ENCODE results near the gene ARGLU1.
"Not testable (repeated sequence)": the region's sequence is repeated elsewhere in the genome, so short reads cannot be mapped to it uniquely, and the experiment has no call there.

The ARGLU1 gene

GRCh38 chr13:106610486-106610885, 42.5 kb upstream of the ARGLU1 start:
- H3K9me3 ChIP-seq, result no peaks in the 10 kb centered on the region
- H3K27ac ChIP-seq, result no peak overlapping the region
- peaks cover 0 to 6% of the 10 kb centered on the region in 2 experiments for H3K4me1 ChIP-seq (ENCODE audit: control insufficient read depth in 1 of 2, insufficient read depth in 1 of 2, low read depth in 1 of 2, low read length in 1 of 2)
- no peaks in the 10 kb centered on the region for H3K27me3 ChIP-seq
- no peaks in the 10 kb centered on the region for H3K36me3 ChIP-seq
- TF ChIP-seq CTCF (IDR thresholded peaks at IDR 0.05), result no peak
- H3K4me3 ChIP-seq (ENCODE audit: low read depth in 1 of 2, low read length in 1 of 2), result no peak overlapping the region

- no peak overlapping the region for H3K4me3 ChIP-seq (ENCODE audit: low read depth in 1 of 2, low read length in 1 of 2)
- no peaks in the 10 kb centered on the region for H3K27me3 ChIP-seq
- no peaks in the 10 kb centered on the region for H3K36me3 ChIP-seq
- TF ChIP-seq CTCF (IDR thresholded peaks at IDR 0.05), result no peak
- no peak overlapping the region for H3K27ac ChIP-seq
- no peaks in the 10 kb centered on the region for H3K9me3 ChIP-seq
- peaks cover 0 to 6% of the 10 kb centered on the region in 2 experiments for H3K4me1 ChIP-seq (ENCODE audit: control insufficient read depth in 1 of 2, insufficient read depth in 1 of 2, low read depth in 1 of 2, low read length in 1 of 2)
Measured at GRCh38 chr13:106609116-106609515, 41.2 kb upstream of the ARGLU1 start.

- Histone ChIP-seq H3K27me3 (no peaks in the 10 kb centered on the region), H3K9me3 (no peaks in the 10 kb centered on the region), H3K27ac (no peak overlapping the region), H3K4me3 (ENCODE audit: low read depth in 1 of 2, low read length in 1 of 2) (no peak overlapping the region), H3K4me1 (ENCODE audit: control insufficient read depth in 1 of 2, insufficient read depth in 1 of 2, low read depth in 1 of 2, low read length in 1 of 2) (no peaks in the 10 kb centered on the region), H3K36me3 (no peaks in the 10 kb centered on the region)
- TF ChIP-seq CTCF (IDR thresholded peaks at IDR 0.05), result no peak
Measured at GRCh38 chr13:106603546-106603945, 35.6 kb upstream of the ARGLU1 start.

GRCh38 chr13:106602178-106602577, 34.2 kb upstream of the ARGLU1 start:
- Histone ChIP-seq H3K27ac (no peak overlapping the region), H3K9me3 (no peaks in the 10 kb centered on the region), H3K4me1 (ENCODE audit: control insufficient read depth in 1 of 2, insufficient read depth in 1 of 2, low read depth in 1 of 2, low read length in 1 of 2) (no peaks in the 10 kb centered on the region), H3K36me3 (no peaks in the 10 kb centered on the region), H3K27me3 (no peaks in the 10 kb centered on the region), H3K4me3 (ENCODE audit: low read depth in 1 of 2, low read length in 1 of 2) (no peak overlapping the region)
- TF ChIP-seq CTCF (IDR thresholded peaks at IDR 0.05), result no peak

GRCh38 chr13:106601489-106601888, 33.6 kb upstream of the ARGLU1 start:
- Histone ChIP-seq H3K27me3 (no peaks in the 10 kb centered on the region), H3K27ac (no peak overlapping the region), H3K4me3 (ENCODE audit: low read depth in 1 of 2, low read length in 1 of 2) (no peak overlapping the region), H3K4me1 (ENCODE audit: control insufficient read depth in 1 of 2, insufficient read depth in 1 of 2, low read depth in 1 of 2, low read length in 1 of 2) (no peaks in the 10 kb centered on the region), H3K9me3 (no peaks in the 10 kb centered on the region), H3K36me3 (no peaks in the 10 kb centered on the region)
- no peak for TF ChIP-seq CTCF (IDR thresholded peaks at IDR 0.05)

DNA sequence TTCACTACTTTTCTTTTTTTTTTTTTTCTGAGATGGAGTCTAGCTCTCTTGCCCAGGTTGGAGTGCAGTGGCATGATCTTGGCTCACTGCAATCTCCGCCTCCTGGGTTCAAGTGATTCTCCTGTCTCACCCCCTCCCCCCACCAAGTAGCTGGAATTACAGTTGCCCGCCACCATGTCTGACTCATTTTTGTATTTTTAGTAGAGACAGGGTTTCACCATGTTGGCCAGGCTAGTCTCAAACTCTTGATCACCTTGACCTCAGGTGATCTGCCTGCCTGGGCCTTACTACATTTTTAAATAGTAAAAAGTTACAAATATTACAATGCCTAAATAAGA, 32.8 kb upstream of the ARGLU1 start:
- H3K4me1 ChIP-seq (ENCODE audit: control insufficient read depth in 1 of 2, insufficient read depth in 1 of 2, low read depth in 1 of 2, low read length in 1 of 2); H3K9me3 ChIP-seq; H3K27me3 ChIP-seq; H3K36me3 ChIP-seq; H3K27ac ChIP-seq; H3K4me3 ChIP-seq (ENCODE audit: low read depth in 1 of 2, low read length in 1 of 2): not testable (repeated sequence)

All from neutrophil (primary cell).